ENCODE data around the gene IGF2BP3. TPM values are rescaled to one million over a fixed set of nuclear protein-coding genes. Genes with fewer than 3 reads are reported as not detected.

Gene IGF2BP3
- total and polyA plus RNA-seq, 2 donors (not counting 3 experiments of a cell fraction or from before 2014, with no cell fraction given), result 41.2 to 111 TPM

- no peak for TF ChIP-seq EZH2 (IDR thresholded peaks at IDR 0.05; ENCODE audit: borderline replicate concordance, low read depth, low read length, severe bottlenecking)
- TF ChIP-seq GATA2 (IDR thresholded peaks at IDR 0.05; ENCODE audit: insufficient read depth, insufficient read length, low read depth, low read length), result no peak
- no peak for TF ChIP-seq MYC (IDR thresholded peaks at IDR 0.05; ENCODE audit: low read depth, low read length)
- TF ChIP-seq JUN (IDR thresholded peaks at IDR 0.05; ENCODE audit: borderline replicate concordance, insufficient read depth, insufficient read length, low read depth), result no peak
- TF ChIP-seq, protein P1, sequence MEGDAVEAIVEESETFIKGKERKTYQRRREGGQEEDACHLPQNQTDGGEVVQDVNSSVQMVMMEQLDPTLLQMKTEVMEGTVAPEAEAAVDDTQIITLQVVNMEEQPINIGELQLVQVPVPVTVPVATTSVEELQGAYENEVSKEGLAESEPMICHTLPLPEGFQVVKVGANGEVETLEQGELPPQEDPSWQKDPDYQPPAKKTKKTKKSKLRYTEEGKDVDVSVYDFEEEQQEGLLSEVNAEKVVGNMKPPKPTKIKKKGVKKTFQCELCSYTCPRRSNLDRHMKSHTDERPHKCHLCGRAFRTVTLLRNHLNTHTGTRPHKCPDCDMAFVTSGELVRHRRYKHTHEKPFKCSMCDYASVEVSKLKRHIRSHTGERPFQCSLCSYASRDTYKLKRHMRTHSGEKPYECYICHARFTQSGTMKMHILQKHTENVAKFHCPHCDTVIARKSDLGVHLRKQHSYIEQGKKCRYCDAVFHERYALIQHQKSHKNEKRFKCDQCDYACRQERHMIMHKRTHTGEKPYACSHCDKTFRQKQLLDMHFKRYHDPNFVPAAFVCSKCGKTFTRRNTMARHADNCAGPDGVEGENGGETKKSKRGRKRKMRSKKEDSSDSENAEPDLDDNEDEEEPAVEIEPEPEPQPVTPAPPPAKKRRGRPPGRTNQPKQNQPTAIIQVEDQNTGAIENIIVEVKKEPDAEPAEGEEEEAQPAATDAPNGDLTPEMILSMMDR (IDR thresholded peaks at IDR 0.05; ENCODE audit: extremely low read depth in 1 of 2, insufficient read depth in 1 of 2, low read depth in 1 of 2, low read length in 2 of 2), result no peak
- no peak for TF ChIP-seq POLR2AphosphoS5 (IDR thresholded peaks at IDR 0.05; ENCODE audit: insufficient read depth, low read depth, low read length)
- no peak for TF ChIP-seq POLR2A (IDR thresholded peaks at IDR 0.05; ENCODE audit: low read depth, low read length)
- Histone ChIP-seq H3K36me3 (ENCODE audit: control insufficient read depth in 2 of 2, extremely low read depth in 1 of 2, insufficient read depth in 2 of 2, low read length in 2 of 2) (no peaks in the 10 kb centered on the region), H2AFZ (ENCODE audit: low read depth, low read length) (no peak overlapping the region), H3K9me1 (replicated peaks; ENCODE audit: control insufficient read depth, extremely low read depth, insufficient read depth, low read length) (no peaks in the 10 kb centered on the region), H3K9me3 (replicated peaks; ENCODE audit: control insufficient read depth, insufficient read depth, low read length) (no peaks in the 10 kb centered on the region), H3K4me3 (replicated peaks in 1 of 3; ENCODE audit: insufficient read depth in 1 of 3, low read depth in 1 of 3, low read length in 3 of 3) (no peak overlapping the region), H3K9ac (replicated peaks; ENCODE audit: extremely low read depth, insufficient read depth, low read length) (no peak overlapping the region), H3K4me2 (ENCODE audit: insufficient read depth, low read length) (no peak overlapping the region), H3K27me3 (ENCODE audit: control insufficient read depth in 2 of 2, insufficient read depth in 2 of 2, low read length in 2 of 2) (no peaks in the 10 kb centered on the region), H3K79me2 (ENCODE audit: control insufficient read depth, insufficient read depth, low read length) (no peaks in the 10 kb centered on the region), H3K27ac (ENCODE audit: insufficient read depth, low read depth, low read length) (no peak overlapping the region), H3K4me1 (ENCODE audit: control insufficient read depth, extremely low read depth, insufficient read depth, low read length) (peaks cover 2% of the 10 kb centered on the region), H4K20me1 (replicated peaks; ENCODE audit: control insufficient read depth, extremely low read depth, insufficient read depth, low read length) (no peaks in the 10 kb centered on the region)
- DNase-seq (ENCODE audit: low read depth, low spot score) (no peak), FAIRE-seq (no peak)
- BruUV-seq (replicated peaks), result no TSS peak
- intact Hi-C loops (cut with micrococcal nuclease) (no loop called here), dilution Hi-C loops (cut with MboI; ENCODE audit: extremely low pct_ligation_motif_present, low sequenced_read_pairs) (no loop called here)
- POLR2A ChIA-PET, result no interaction called here
- CTCF ChIA-PET, result no interaction called here
Measured at GRCh38 chr7:23494009-23494408, 23.7 kb upstream of the IGF2BP3 start.

Measured in endothelial cell of umbilical vein (primary cell).